HS-5 (cell line): Measurements from ENCODE around the gene BBS7.

Experiments used
- DNase-seq: peaks from one replicate; pipeline ENCODE4 v3.0.0-alpha.2; 2012; ENCODE audit warnings: low read depth

BBS7 gene

GRCh38 chr4:121869841-121870822, at the start of gene BBS7:
TSS of gene BBS7 (minus strand) at chr4:121870474. CDS start at chr4:121870313, 161 bp downstream.
- DNase-seq: peak; percentile 82

DNA sequence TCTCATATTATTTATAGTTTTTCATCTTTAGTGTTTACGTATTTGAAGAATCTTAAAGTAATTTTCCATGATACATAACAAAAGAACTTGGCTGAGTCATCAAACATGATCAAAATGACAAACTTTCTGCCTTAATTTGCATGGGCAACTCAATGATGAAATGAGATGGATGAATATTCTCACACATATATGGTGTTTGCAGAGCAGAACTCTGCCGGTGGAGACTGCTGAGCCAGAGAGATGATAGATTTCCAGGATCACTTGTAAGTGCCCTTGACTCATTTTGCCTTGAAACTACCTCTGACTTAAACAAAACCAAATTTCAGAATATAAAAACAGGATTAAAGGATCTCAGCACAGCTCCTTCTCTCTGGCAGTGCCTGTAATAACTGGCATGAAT, 43.4 kb upstream of the BBS7 start:
- DNase-seq: peak; percentile 1

DNA sequence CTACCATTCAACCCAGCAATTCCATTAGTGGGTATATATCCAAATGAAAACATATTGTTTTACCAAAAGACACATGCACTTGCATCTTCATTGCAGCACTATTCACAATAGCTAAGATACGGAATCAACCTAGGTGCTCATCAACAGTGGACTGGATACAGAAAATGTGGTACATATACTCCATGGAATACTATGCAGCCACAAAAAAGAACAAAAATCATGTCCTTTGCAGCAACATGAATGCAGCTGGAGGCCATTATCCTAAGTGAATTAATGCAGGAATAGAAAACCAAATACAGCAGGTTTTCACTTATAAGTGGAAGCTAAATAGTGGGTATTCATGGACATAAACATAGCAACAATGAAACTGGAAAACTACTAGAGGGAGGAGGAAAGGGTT, 38.1 kb upstream of the BBS7 start:
- DNase-seq: no peak

- peak; percentile 14 for DNase-seq
Measured at GRCh38 chr4:121900132-121900983, 30.1 kb upstream of the BBS7 start.

- no peak for DNase-seq
Measured at GRCh38 chr4:121898150-121898549, 27.9 kb upstream of the BBS7 start.

GRCh38 chr4:121888134-121888533, 17.9 kb upstream of the BBS7 start:
- DNase-seq: no peak

- no peak for DNase-seq
Measured at GRCh38 chr4:121885115-121885514, 14.8 kb upstream of the BBS7 start.

DNA sequence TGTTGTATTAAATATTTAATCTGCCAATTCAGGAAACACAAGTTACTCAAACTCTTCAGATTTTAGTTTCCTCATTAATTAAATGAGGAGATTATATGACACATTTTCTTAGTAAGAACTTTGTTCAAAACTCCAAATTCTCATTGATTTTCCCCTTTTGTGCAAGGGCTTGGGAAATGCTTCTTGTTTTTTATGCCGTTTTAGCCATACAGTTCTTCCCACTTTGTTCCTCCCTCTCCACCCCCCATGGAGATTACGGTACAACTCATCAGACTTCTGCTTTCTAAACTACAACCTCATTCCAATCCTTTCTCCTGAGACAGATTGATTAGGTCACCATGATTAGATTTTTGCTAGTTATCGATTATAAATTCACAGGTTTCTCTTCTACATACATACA, 10.9 kb upstream of the BBS7 start:
- DNase-seq: no peak

DNA sequence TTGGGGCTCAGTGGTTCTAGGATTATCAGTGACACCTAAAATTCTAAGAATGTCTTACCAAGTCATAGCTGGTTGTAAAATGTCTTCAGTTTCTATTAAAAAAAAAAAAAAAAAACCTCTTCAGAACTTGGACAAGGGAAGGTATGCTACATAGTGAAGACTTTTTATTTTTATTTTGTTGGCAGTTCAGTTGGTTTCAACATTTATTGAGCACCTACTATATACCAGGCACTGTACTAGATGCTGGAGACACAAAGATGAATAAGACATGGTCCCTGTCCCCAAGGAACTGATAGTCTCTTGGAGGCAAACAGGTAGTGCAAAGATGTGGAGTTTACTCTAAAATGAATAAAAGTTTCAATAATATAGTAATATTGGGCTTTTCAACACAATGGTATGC, 8.9 kb upstream of the BBS7 start:
- no peak for DNase-seq

DNA sequence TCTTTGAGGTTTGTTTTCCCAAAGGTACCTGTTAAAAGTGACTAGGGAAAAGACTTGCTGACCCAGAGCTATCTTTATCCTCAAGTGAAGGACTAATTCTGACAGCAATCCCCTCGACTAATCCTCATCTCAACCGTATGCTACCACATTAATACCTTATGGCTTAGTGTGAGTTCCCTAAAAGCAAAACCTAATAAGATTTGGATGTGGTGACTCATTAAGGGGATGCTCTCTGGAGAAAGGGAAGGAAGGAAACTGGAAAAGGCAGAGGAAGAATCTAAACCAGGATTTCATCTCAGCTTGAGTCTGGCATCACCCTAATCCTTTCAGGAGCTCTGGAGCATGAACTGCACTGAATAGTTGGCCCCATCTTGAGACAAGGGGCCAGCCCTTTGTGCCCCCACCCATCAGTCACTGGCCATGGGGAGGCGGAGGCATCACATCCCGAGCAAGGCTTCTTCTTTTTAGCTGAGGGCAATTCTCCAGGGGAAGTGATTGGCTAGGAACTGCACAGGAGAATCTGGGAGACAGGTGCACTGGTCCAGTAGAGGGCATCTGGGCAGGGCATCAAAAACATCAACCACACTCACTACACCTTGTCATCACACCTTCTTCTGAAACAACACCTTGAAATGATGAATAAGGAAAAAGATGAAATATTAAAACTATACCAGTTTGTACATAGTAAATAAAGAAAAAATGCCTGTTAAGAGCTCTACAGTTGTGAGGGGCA, 6.9 kb upstream of the BBS7 start:
- DNase-seq: peak; percentile 3

- no peak for DNase-seq
Measured at GRCh38 chr4:121876070-121876469, 5.8 kb upstream of the BBS7 start.

DNA sequence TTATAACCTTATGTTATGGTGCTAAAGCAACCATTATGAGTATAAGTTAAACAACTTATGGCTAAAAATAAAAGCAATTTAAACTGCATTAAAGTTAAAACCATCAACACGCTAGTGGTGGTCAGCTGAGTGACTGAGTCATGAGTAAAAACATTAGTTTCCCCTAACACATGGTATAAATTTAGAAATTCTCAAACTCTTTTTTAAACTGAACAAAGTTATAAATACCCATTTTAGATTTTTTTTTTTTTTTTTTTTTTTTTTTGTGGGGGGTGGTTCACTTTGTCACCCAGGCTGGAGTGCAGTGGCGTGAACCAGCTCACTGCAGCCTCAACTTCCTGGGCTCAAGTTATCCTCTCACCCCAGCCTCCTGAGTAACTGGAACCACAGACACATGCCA, 5.4 kb upstream of the BBS7 start:
- DNase-seq: no peak

DNA sequence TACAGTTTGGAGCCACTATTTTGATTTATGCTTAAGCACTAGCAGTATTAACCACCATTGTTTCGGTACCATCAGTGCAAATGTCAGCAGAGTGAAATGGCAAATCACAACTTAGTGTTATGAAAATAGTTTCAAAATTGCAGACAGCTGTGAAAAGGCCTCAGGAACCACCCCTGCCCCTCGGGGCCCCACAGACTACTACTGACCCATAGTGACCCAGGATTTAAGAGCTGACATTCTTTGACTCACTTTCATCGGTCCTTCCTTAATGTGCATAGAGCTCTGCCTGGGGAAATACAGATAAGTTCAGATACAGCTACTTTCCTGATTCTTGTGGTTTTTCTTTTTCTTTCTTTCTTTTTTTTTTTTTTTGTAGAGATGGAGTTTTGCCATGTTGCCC, 3.3 kb upstream of the BBS7 start:
- DNase-seq: no peak

GRCh38 chr4:121863799-121864198, 6.5 kb downstream of the BBS7 start:
- no peak for DNase-seq

GRCh38 chr4:121861426-121861825, 8.8 kb downstream of the BBS7 start:
- DNase-seq: no peak

DNA sequence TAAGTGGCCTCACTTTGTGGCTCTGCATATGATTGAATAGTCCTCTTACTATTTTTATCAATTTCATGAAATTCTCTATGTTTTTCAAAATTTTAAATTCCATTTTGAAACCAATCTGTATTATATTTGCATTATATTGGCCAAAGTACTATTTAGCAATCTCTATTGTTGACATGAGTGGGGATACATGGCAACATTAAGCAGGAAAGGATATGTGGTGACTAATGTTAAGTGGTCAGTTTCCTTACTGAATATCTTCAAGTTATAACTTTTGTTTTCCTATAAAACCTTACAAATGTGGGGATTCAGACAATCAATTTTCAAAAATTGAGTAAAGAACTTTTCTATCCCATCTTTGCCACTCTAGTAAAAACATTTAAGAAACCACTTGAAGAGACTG, 10.2 kb downstream of the BBS7 start:
- DNase-seq: no peak

GRCh38 chr4:121851354-121851753, 18.9 kb downstream of the BBS7 start:
- no peak for DNase-seq

DNA sequence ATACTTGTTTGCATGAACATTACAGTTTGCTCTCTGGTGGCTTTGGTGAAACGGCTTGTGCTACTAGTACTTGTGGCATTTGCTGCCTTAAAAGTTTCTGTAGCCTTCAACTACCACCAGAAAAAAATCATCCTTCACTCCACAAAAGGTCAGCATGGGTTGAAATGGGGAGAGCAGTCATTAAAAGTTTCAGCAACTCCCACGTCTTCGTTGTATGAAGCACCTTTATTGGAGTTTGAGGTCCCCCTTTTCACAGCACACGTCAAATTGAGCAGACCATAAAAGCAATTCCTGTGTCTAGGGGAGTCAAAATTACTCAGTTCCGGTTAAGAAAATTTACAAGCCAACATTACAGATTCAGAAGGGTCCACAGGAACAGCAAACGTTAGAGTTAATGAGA, 23.6 kb downstream of the BBS7 start:
- no peak for DNase-seq

GRCh38 chr4:121842862-121843261, 27.4 kb downstream of the BBS7 start:
- no peak for DNase-seq

DNA sequence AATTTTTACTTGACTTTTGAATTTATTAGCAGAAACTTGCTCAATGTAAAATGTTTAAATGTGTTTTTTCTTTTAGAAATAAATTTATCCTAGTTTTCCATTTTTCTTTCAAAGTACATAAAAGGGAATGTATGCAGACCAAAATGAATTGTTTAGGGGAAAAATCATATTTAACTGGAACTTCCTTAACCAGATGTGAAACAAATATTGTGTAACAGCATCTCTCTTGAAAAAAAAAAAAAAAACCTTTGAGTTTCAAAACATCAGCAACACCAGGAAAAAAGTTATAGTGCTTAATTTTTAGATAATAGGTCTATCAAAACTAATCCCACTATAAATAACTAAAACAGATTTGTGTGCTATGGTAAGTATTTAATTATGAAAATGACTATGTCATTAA, 32.1 kb downstream of the BBS7 start:
- DNase-seq: no peak

DNA sequence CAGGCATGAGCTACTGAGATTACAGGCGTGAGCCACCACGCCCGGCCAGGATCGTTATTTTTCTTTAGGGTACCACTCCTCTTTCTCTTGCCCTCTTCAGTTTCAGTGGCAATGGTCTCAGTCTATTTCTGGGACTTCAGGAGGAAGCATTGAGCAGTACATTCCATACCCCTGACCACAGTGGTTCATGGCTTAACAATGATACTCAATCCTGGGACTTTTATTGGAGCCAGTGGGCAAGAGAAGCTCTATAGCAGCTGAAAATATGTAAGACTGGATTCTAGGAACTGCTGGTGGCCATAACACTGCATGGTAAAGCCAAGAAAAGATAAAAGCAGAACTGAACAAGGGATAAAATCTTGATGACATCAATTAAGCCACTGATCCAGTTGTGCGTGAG, 40.8 kb downstream of the BBS7 start:
- no peak for DNase-seq

DNA sequence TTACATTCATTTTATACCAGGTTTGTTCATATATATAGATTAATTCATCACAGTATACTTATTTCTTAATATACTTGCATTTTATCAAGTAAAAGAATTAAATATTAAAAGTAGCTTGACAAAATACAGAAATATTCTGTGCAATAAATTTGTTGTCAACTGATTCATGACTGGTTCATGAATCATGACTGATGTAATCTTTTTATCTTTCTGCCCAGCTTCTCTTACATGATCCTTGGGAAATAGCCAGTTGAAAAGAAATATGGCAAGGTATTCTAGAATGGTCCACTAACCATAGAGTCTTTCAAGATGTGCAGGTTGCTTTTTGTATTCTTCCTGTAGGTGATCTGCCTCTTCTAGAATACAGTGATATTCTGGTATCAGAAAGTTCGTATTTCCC, 42.4 kb downstream of the BBS7 start:
- DNase-seq: peak; percentile 44
